Mucosa of descending colon (tissue), 3 donors: ENCODE measurements around the gene ALDH9A1. TPM values are rescaled to one million over a fixed set of nuclear protein-coding genes. Genes with fewer than 3 reads are reported as not detected.
A peak's percentile ranks its signal among the peaks of the same experiment; 100 is the strongest.
"Not testable (repeated sequence)": the region's sequence is repeated elsewhere in the genome, so short reads cannot be mapped to it uniquely, and the experiment has no call there.

Experiments used
- ATAC-seq: fragments of 200-7000 bp; cut with Tn5 transposase; one replicate; pipeline ENCODE4 v1.9.1; 2020; ENCODE audit warnings: mild to moderate bottlenecking, moderate library complexity
- DNase-seq, 3 donors: peaks; one replicate each; pipeline ENCODE4 v3.0.0-alpha.2; 2020
- H3K36me3 ChIP-seq: fragments of 200-600 bp; one replicate; pipeline ENCODE4 v1.8.0; 2021; ENCODE audit warnings: low read depth, mild to moderate bottlenecking
- H3K4me1 ChIP-seq: fragments of 200-600 bp; one replicate; pipeline ENCODE4 v1.8.0; 2021; ENCODE audit warnings: low read depth, mild to moderate bottlenecking
- H3K4me3 ChIP-seq: fragments of 200-600 bp; one replicate; pipeline ENCODE4 v1.8.0; 2021; ENCODE audit warnings: mild to moderate bottlenecking
- H3K9me3 ChIP-seq: fragments of 200-600 bp; one replicate; pipeline ENCODE4 v1.8.0; 2021; ENCODE audit warnings: mild to moderate bottlenecking
- intact Hi-C, 2 donors: fragments of 100-400 bp; cut with DNase I in 1 of 2; cut with micrococcal nuclease in 1 of 2; formaldehyde crosslinking; loops; one replicate each; pipeline versions ENCODE4 v1.11.0 to v1.11.1; 2022; cut with DNase I, micrococcal nuclease
- total RNA-seq, 3 donors: library from RNA; stranded (reverse); fragmentation: NEBNext Ultra II Directional in 2 of 3; extraction: Animal tissue kit (Norgen Biotek cat#: 25700) in 2 of 3; gene quantifications; one replicate each; pipeline versions ENCODE4 v1.2.1 to v1.2.4, GENCODE V29; 2021 to 2023
- TF ChIP-seq, protein P1 (sequence below): fragments of 200-600 bp; IDR thresholded peaks from one replicate; pipeline ENCODE4 v1.8.0; 2022; ENCODE audit warnings: antibody characterized with exemption, mild to moderate bottlenecking
- donor health status: DM: no; HTN: no; CAD: no; lungs with moderate emphysema.
- donor health status: DM: no; HTN: no; CAD: no.
- donor health status: DM: no; HTN: yes; CAD: no.

ALDH9A1 gene
- total RNA-seq, 3 donors from 2014 or later: 32.6 to 53.1 (median 49.8) TPM

DNA sequence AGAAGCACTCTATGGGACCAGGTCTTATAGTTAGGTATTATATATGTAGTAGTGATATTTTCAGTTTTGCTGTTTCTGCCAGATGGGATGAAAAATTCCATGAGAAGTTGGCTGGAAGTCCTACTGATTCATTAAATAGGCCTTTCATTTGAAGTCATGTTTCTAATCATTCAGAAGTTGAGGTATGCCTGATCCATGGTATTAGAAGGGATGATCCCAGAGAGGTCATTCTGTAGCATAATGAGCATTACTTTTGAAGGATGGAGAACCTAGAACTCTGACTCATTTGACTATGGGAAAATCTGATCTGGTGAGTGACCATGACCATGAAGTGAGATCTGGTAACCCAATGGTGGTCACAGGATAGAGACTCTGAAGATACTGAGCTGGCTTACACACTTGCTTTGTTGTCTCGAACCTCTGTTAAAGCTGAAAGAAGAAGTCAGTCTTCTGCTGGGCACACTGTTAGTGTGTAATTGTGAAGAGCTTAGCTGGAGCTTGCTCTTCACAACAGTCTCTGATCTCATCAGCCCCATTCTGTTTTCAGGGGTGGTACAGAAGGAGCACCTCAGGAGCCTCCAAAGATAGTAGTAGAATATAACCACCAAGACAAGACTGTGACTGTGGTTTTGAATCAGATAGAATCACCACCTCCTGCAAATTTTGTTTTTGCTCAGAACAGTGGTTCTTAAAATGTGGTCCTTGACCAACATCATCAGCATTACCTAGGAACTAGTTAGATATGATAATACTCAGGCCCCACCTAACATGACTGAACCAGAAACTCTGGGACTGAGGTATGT lies 58.3 kb downstream of the ALDH9A1 start:
- TF ChIP-seq, protein P1, sequence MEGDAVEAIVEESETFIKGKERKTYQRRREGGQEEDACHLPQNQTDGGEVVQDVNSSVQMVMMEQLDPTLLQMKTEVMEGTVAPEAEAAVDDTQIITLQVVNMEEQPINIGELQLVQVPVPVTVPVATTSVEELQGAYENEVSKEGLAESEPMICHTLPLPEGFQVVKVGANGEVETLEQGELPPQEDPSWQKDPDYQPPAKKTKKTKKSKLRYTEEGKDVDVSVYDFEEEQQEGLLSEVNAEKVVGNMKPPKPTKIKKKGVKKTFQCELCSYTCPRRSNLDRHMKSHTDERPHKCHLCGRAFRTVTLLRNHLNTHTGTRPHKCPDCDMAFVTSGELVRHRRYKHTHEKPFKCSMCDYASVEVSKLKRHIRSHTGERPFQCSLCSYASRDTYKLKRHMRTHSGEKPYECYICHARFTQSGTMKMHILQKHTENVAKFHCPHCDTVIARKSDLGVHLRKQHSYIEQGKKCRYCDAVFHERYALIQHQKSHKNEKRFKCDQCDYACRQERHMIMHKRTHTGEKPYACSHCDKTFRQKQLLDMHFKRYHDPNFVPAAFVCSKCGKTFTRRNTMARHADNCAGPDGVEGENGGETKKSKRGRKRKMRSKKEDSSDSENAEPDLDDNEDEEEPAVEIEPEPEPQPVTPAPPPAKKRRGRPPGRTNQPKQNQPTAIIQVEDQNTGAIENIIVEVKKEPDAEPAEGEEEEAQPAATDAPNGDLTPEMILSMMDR: no peak
- no peak for DNase-seq
- intact Hi-C loops: no loop called here

DNA sequence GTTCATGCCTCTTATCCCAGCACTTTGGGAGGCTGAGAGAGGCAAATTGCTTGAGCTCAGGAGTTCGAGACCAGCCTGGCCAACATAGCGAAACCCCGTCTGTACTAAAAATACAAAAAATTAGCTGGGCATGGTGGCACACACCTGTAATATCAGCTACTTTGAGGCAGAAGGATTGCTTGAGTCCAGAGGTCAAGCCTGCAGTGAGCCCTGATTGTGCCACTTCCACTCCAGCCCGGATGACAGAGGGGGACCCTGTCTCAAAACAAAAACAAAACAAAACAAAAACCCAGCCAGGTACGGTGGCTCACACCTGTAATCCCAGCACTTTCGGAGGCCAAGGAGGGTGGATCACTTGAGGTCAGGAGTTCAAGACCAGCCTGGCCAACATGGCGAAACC lies 60.2 kb downstream of the ALDH9A1 start:
- intact Hi-C loops, H3K4me3 ChIP-seq, DNase-seq, H3K9me3 ChIP-seq, H3K36me3 ChIP-seq: not testable (repeated sequence)
- peak; percentile 25 for ATAC-seq
- H3K4me1 ChIP-seq: peaks cover 14% of the 10 kb centered on the region

More for the DNA sequence above, 58.3 kb downstream of the ALDH9A1 start:
- peaks cover 12% of the 10 kb centered on the region for H3K4me1 ChIP-seq
- no peak for ATAC-seq
- H3K9me3 ChIP-seq: no peaks in the 10 kb centered on the region
- no peaks in the 10 kb centered on the region for H3K36me3 ChIP-seq
- no peak overlapping the region for H3K4me3 ChIP-seq

DNA sequence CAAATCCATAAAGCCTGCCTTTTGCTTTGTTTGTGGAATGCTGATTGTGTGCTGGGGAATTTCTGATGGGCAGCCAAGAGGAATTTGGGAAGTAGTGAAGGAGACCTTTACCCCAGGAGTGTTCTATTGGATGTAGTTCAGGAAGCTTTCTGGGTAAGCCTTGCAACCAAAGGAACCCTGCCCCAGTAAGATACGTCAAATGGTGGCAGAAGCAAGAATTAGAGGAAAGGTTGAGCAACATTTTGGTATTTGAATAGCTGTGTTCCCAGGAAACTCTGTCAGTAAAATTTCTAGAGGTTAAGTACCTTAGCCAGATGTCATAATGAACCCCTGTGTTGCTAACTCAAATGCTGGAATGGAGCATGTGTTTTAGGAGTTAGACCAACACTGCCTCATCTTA lies 60.9 kb downstream of the ALDH9A1 start:
- peak in 1 of 3 donors; percentile 33 for DNase-seq
- intact Hi-C loops: no loop called here
- TF ChIP-seq, protein P1: no peak
- peak; percentile 84 for ATAC-seq
- H3K4me1 ChIP-seq: peaks cover 22% of the 10 kb centered on the region
- H3K9me3 ChIP-seq: no peaks in the 10 kb centered on the region
- H3K36me3 ChIP-seq: no peaks in the 10 kb centered on the region
- H3K4me3 ChIP-seq: no peak overlapping the region

DNA sequence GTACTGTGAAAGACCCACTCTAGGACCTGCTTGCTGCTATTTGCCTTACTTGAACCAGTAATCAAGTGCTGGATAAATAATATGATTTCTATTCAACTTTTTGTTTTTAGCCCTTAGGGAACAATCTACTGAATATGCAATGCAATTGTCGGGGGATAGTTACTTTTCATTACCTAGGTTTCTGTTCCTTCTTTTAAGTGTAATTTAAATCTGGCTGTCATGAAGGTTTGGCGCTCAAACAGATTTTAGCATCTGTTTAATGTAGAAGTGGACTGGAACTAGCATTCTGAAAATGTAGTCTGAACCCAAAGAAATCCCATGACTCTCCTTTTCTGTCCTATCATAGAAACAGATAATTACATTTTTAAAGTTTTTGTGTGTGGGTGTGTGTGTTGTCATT lies 62.5 kb downstream of the ALDH9A1 start:
- Histone ChIP-seq H3K9me3 (no peaks in the 10 kb centered on the region), H3K4me3 (no peak overlapping the region), H3K36me3 (no peaks in the 10 kb centered on the region), H3K4me1 (peaks cover 20% of the 10 kb centered on the region)
- intact Hi-C loops: no loop called here
- TF ChIP-seq, protein P1: no peak
- DNase-seq: no peak
- ATAC-seq: no peak

DNA sequence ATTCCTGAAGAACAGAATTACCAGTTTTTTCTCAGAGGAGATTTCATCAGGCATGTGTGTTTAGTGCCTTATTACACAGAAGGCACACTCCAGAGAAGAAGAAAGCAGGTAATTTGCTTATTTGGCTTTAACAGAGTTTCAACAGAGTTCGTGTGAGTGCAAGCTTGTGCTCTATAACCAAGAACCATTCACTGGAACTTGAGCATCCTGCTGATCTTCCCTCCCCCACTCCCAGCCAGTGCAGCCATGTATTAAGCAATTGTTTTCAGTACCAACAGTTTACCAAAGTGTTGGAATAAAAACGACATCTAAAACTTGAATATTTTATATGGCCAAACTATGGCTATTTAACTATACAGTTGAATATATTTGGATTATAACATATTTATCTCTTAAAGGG lies 63.0 kb downstream of the ALDH9A1 start:
- H3K9me3 ChIP-seq: no peaks in the 10 kb centered on the region
- ATAC-seq (no peak), DNase-seq (no peak)
- H3K4me1 ChIP-seq: peaks cover 20% of the 10 kb centered on the region
- no peaks in the 10 kb centered on the region for H3K36me3 ChIP-seq
- TF ChIP-seq, protein P1: no peak
- intact Hi-C loops: no loop called here
- H3K4me3 ChIP-seq: no peak overlapping the region

DNA sequence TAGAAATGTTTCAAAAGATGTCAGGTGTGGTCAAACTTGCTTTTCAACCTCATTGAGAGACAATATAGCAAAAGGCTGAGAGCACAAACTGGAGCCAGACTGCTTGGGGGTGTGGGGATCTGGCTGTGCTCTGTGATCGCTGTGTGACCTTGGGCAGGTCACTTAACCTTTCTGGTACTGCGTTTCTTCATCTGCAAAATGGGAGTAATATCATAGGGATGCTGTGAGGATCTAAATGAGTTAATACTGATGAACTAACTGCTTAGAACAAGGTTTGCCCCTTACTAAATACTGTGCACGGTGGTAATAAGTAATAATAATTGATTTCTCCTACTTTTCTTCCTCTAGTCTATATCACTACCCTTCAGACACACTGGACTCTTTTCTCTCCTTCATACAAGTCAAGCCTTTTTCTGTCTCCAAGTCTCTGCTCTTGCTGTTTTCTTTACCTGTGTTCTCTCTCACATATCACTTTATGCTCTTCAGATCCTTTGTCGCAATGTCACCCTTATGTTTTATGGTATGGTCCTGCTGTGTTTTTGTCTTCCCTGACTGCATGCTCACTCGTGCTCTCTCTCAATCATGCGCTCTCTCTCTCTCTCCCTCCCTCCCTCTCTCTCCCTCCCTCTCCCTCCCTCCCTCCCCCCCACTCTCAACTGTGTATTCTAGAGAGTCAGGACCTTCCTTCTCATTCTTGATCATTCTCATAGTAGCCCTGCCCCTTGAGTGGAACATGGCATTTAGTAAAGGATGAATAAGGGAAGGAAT lies 64.0 kb downstream of the ALDH9A1 start:
- TF ChIP-seq, protein P1: no peak
- H3K4me3 ChIP-seq: no peak overlapping the region
- no peak for DNase-seq
- peaks cover 25% of the 10 kb centered on the region for H3K4me1 ChIP-seq
- ATAC-seq: no peak
- no peaks in the 10 kb centered on the region for H3K36me3 ChIP-seq
- no peaks in the 10 kb centered on the region for H3K9me3 ChIP-seq
- intact Hi-C loops: no loop called here
